Type B pancreatic cell (in vitro differentiated cells): ENCODE results near the gene CTNS. TPM values are rescaled to one million over a fixed set of nuclear protein-coding genes. Genes with fewer than 3 reads are reported as not detected.

Experiments
- DNase-seq: peaks from one replicate; pipeline ENCODE4 v3.0.0; 2021; ENCODE audit warnings: mixed read lengths; ENCODE audit not compliant: unreplicated experiment; ENCODE audit errors: extremely low spot score
- H3K27ac Mint-ChIP-seq: 2 replicates; pipeline ENCODE4 v1.8.0; 2021; ENCODE audit warnings: mild to moderate bottlenecking, mixed read lengths
- H3K27me3 Mint-ChIP-seq: 2 replicates; pipeline ENCODE4 v1.8.0; 2021; ENCODE audit warnings: mixed read lengths
- H3K36me3 Mint-ChIP-seq: 2 replicates; pipeline ENCODE4 v1.8.0; 2021; ENCODE audit warnings: mixed read lengths
- H3K4me1 Mint-ChIP-seq: one replicate; pipeline ENCODE4 v1.8.0; 2021; ENCODE audit warnings: mixed read lengths; ENCODE audit not compliant: unreplicated experiment
- H3K4me3 Mint-ChIP-seq: 2 replicates; pipeline ENCODE4 v1.8.0; 2021; ENCODE audit warnings: mild to moderate bottlenecking, mixed read lengths
- H3K9me3 Mint-ChIP-seq: 2 replicates; pipeline ENCODE4 v1.8.0; 2021; ENCODE audit warnings: mixed read lengths
- total RNA-seq: library from RNA; stranded (reverse); gene quantifications from 2 replicates; pipeline ENCODE4 v1.2.1, GENCODE V29; 2021; ENCODE audit warnings: low replicate concordance
- TF ChIP-seq, protein P1 (sequence below): fragments of 200-600 bp; sonication (generic); conservative IDR thresholded peaks from 2 replicates; pipeline ENCODE4 v1.5.0; 2021; ENCODE audit warnings: antibody characterized with exemption, mild to moderate bottlenecking

The CTNS gene
- total RNA-seq, 1 donor from 2014 or later, result 17.5 TPM

- Mint-ChIP-seq H3K4me1 (peaks cover under 1% of the 10 kb centered on the region), H3K36me3 (no peaks in the 10 kb centered on the region), H3K4me3 (no peak overlapping the region), H3K9me3 (no peaks in the 10 kb centered on the region), H3K27ac (no peak overlapping the region), H3K27me3 (no peaks in the 10 kb centered on the region)
- TF ChIP-seq, protein P1, sequence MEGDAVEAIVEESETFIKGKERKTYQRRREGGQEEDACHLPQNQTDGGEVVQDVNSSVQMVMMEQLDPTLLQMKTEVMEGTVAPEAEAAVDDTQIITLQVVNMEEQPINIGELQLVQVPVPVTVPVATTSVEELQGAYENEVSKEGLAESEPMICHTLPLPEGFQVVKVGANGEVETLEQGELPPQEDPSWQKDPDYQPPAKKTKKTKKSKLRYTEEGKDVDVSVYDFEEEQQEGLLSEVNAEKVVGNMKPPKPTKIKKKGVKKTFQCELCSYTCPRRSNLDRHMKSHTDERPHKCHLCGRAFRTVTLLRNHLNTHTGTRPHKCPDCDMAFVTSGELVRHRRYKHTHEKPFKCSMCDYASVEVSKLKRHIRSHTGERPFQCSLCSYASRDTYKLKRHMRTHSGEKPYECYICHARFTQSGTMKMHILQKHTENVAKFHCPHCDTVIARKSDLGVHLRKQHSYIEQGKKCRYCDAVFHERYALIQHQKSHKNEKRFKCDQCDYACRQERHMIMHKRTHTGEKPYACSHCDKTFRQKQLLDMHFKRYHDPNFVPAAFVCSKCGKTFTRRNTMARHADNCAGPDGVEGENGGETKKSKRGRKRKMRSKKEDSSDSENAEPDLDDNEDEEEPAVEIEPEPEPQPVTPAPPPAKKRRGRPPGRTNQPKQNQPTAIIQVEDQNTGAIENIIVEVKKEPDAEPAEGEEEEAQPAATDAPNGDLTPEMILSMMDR, result no peak
- DNase-seq, result no peak
Observed at GRCh38 chr17:3645310-3645709, 8.8 kb downstream of the CTNS start.

DNA sequence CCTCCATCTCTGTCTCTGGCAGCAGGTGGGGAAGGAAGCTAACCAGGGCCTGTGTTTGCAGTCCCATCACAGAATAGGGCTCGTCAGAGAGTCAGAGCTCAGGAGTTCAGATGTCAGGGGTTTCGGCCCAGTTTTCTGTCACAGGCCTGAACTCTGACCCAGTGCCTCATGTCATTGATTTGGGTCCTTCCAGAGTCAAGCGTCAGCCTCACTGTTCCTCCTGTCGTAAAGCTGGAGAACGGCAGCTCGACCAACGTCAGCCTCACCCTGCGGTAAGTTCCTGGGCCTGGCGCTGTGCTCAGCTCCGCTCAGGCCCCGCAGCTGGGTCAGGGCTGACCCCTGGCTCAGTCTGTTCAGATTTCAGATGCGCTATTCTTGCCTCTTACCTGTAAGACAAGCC, 10.7 kb downstream of the CTNS start:
- Mint-ChIP-seq H3K27me3 (no peaks in the 10 kb centered on the region), H3K4me1 (no peaks in the 10 kb centered on the region), H3K4me3 (no peak overlapping the region), H3K27ac (no peak overlapping the region), H3K9me3 (no peaks in the 10 kb centered on the region), H3K36me3 (no peaks in the 10 kb centered on the region)
- no peak for DNase-seq
- TF ChIP-seq, protein P1, result no peak

DNA sequence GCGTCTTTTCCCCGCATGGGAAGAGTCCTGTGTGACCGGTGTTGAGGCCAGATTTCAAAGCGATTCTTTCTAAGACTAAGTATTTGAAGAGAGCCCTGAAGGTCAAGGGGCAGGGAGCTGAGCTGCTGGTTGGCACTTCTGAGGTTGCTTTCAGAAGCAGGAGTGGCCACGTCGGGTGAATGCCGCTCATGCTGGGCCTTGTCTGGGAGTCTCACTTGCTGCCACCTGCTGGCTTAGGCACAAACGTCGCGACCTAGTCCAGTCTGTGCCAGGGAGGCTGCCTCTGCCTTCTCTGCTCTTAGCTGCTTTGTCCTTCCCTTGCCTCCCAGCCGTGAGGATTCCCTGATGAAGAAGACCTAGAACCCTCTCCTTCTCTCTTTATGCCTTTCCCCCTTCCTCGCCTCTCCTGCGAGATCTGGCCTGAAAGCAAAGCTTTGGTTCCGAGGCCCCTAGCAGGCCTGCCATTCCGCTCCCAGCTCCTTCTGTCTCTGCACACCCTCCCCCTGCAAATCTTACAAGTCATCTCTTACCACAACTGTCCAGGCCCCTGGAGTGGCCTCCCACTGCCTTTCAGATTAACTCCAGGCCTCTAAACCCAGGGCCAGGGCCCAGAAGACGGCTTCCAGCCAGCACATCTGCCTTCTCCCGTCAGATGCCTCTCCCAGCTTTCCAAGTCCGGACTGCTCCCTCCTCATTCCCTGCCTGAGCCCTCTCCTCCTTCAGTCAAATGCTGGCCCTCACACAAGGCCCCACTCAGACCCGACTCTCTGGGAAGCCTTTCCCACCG, 11.4 kb downstream of the CTNS start:
- Mint-ChIP-seq H3K4me3 (no peak overlapping the region), H3K4me1 (no peaks in the 10 kb centered on the region), H3K36me3 (no peaks in the 10 kb centered on the region), H3K27me3 (no peaks in the 10 kb centered on the region), H3K27ac (no peak overlapping the region), H3K9me3 (no peaks in the 10 kb centered on the region)
- DNase-seq, result no peak
- TF ChIP-seq, protein P1, result peak; percentile 74

- Mint-ChIP-seq H3K9me3 (no peaks in the 10 kb centered on the region), H3K36me3 (peaks cover 3% of the 10 kb centered on the region), H3K27ac (no peak overlapping the region), H3K4me1 (no peaks in the 10 kb centered on the region), H3K27me3 (no peaks in the 10 kb centered on the region), H3K4me3 (no peak overlapping the region)
- TF ChIP-seq, protein P1, result no peak
- no peak for DNase-seq
Observed at GRCh38 chr17:3655766-3656165, 19.2 kb downstream of the CTNS start.

- H3K9me3 Mint-ChIP-seq, result no peaks in the 10 kb centered on the region
- H3K27me3 Mint-ChIP-seq, result no peaks in the 10 kb centered on the region
- H3K4me1 Mint-ChIP-seq, result no peaks in the 10 kb centered on the region
- TF ChIP-seq, protein P1, result no peak
- peaks cover 3% of the 10 kb centered on the region for H3K36me3 Mint-ChIP-seq
- H3K27ac Mint-ChIP-seq, result no peak overlapping the region
- DNase-seq, result no peak
- H3K4me3 Mint-ChIP-seq, result no peak overlapping the region
Observed at GRCh38 chr17:3656353-3656752, 19.8 kb downstream of the CTNS start.
